GM18526 (cell line): Measurements from ENCODE around the gene INA.

ENCODE experiments used
- POLR2A ChIP-seq: IDR thresholded peaks from 3 replicates; pipeline ENCODE4 v1.6.1; 2011; ENCODE audit not compliant: insufficient read length; ENCODE audit errors: extremely low read depth

INA gene

GRCh38 chr10:103295374-103296015, 18.6 kb downstream of the INA start:
- no peak for TF ChIP-seq POLR2A

GRCh38 chr10:103307594-103307993, 30.7 kb downstream of the INA start:
- no peak for TF ChIP-seq POLR2A

GRCh38 chr10:103310197-103310596, 33.3 kb downstream of the INA start:
- TF ChIP-seq POLR2A = no peak

- TF ChIP-seq POLR2A = no peak
Measured at GRCh38 chr10:103316087-103316486, 39.1 kb downstream of the INA start.

GRCh38 chr10:103327906-103328305, 51.0 kb downstream of the INA start:
- no peak for TF ChIP-seq POLR2A

GRCh38 chr10:103333934-103334520, 57.1 kb downstream of the INA start:
- no peak for TF ChIP-seq POLR2A

- no peak for TF ChIP-seq POLR2A
Measured at GRCh38 chr10:103334567-103334966, 57.6 kb downstream of the INA start.

- TF ChIP-seq POLR2A = no peak
Measured at GRCh38 chr10:103336370-103336769, 59.4 kb downstream of the INA start.
